Liver (tissue), 9 donors: ENCODE measurements around the gene CHAF1B. TPM values are rescaled to one million over a fixed set of nuclear protein-coding genes. Genes with fewer than 3 reads are reported as not detected.

ENCODE experiments used
- DNase-seq: peaks from one replicate; pipeline ENCODE4 v3.0.0-alpha.2; 2017; ENCODE audit warnings: low spot score
- H3K27ac ChIP-seq, 2 donors: one replicate each; pipeline ENCODE4 v1.7.0; 2013; ENCODE audit warnings: inconsistent platforms in 2 of 2, low read length in 2 of 2, control low read depth in 1 of 2, low read depth in 1 of 2, mild to moderate bottlenecking in 1 of 2
- H3K27me3 ChIP-seq, 4 donors: one replicate each; pipeline versions ENCODE4 v1.6.1 to v1.7.0; 2013; ENCODE audit warnings: low read length in 3 of 4, inconsistent platforms in 1 of 4, mild to moderate bottlenecking in 1 of 4, moderate library complexity in 1 of 4; ENCODE audit not compliant: control insufficient read depth in 4 of 4, insufficient read depth in 4 of 4
- H3K36me3 ChIP-seq, 4 donors: one replicate each; pipeline versions ENCODE4 v1.6.1 to v1.7.0; 2013; ENCODE audit warnings: low read length in 3 of 4, mild to moderate bottlenecking in 3 of 4, low read depth in 1 of 4, moderate library complexity in 1 of 4; ENCODE audit not compliant: control insufficient read depth in 4 of 4, insufficient read depth in 3 of 4
- H3K4me1 ChIP-seq, 4 donors: one replicate each; pipeline versions ENCODE4 v1.6.1 to v1.7.0; 2013; ENCODE audit warnings: low read length in 3 of 4, mild to moderate bottlenecking in 3 of 4, moderate library complexity in 1 of 4; ENCODE audit not compliant: control insufficient read depth in 4 of 4, insufficient read depth in 4 of 4
- H3K4me3 ChIP-seq, 3 donors: one replicate each; pipeline versions ENCODE4 v1.6.1 to v1.7.0; 2013; ENCODE audit warnings: low read length in 3 of 3, control low read depth in 1 of 3, low read depth in 1 of 3, mild to moderate bottlenecking in 1 of 3
- H3K9ac ChIP-seq, 2 donors: one replicate each; pipeline ENCODE4 v1.7.0; 2013; ENCODE audit warnings: low read length in 2 of 2, mild to moderate bottlenecking in 2 of 2, moderate library complexity in 2 of 2, control low read depth in 1 of 2, low read depth in 1 of 2
- H3K9me3 ChIP-seq, 4 donors: one replicate each; pipeline versions ENCODE4 v1.6.1 to v1.7.0; 2013; ENCODE audit warnings: low read length in 3 of 4; ENCODE audit not compliant: control insufficient read depth in 4 of 4
- ATF3 ChIP-seq: IDR thresholded peaks from 2 replicates; pipeline ENCODE4 v1.6.1; 2016; ENCODE audit warnings: antibody characterized with exemption
- EGR1 ChIP-seq, 2 donors: IDR thresholded peaks; 2 replicates each; pipeline ENCODE4 v1.6.1; 2016 to 2018; ENCODE audit warnings: antibody characterized with exemption in 2 of 2, low read depth in 2 of 2
- FOXA1 ChIP-seq: IDR thresholded peaks from 2 replicates; pipeline ENCODE4 v1.6.1; 2016; ENCODE audit warnings: antibody characterized with exemption
- GABPA ChIP-seq, 2 donors: IDR thresholded peaks in 1 of 2; conservative IDR thresholded peaks in 1 of 2; 2 replicates each; pipeline ENCODE4 v1.6.1; 2016; ENCODE audit warnings: antibody characterized with exemption in 2 of 2, mild to moderate bottlenecking in 1 of 2, moderate library complexity in 1 of 2
- HNF4G ChIP-seq: IDR thresholded peaks from 2 replicates; pipeline ENCODE4 v1.6.1; 2016; ENCODE audit warnings: antibody characterized with exemption
- JUND ChIP-seq, 2 donors: IDR thresholded peaks; 2 replicates each; pipeline ENCODE4 v1.6.1; 2016; ENCODE audit warnings: antibody characterized with exemption in 2 of 2
- MAX ChIP-seq: IDR thresholded peaks from 2 replicates; pipeline ENCODE4 v1.6.1; 2016; ENCODE audit warnings: antibody characterized with exemption
- NR2F2 ChIP-seq: IDR thresholded peaks from 2 replicates; pipeline ENCODE4 v1.6.1; 2016; ENCODE audit warnings: antibody characterized with exemption
- RAD21 ChIP-seq, 2 donors: IDR thresholded peaks; 2 replicates each; pipeline ENCODE4 v1.6.1; 2016; ENCODE audit warnings: antibody characterized with exemption in 2 of 2, mild to moderate bottlenecking in 2 of 2
- RXRA ChIP-seq, 2 donors: IDR thresholded peaks; 2 replicates each; pipeline ENCODE4 v1.6.1; 2017 to 2018; ENCODE audit warnings: antibody characterized with exemption in 2 of 2, mild to moderate bottlenecking in 1 of 2
- YY1 ChIP-seq: IDR thresholded peaks from 2 replicates; pipeline ENCODE4 v1.6.1; 2016; ENCODE audit warnings: antibody characterized with exemption, mild to moderate bottlenecking
- ZBTB33 ChIP-seq: IDR thresholded peaks from 2 replicates; pipeline ENCODE4 v1.6.1; 2016; ENCODE audit warnings: antibody characterized with exemption
- WGBS: extraction: QIAGEN DNeasy Blood & Tissue Kit; methylation state at CpG from one replicate; pipeline ENCODE4 v1.1.7; 2013; 5-methylcytosine and 5-hydroxymethylcytosine counted together
- polyA plus RNA-seq, 2 donors: library from polyadenylated mRNA; stranded (reverse) in 1 of 2; unstranded in 1 of 2; fragments of 200-250 nt in 1 of 2; fragments of >200 nt in 1 of 2; fragmentation: Nextera tagmentation in 1 of 2; extraction: Ambion mirVana in 1 of 2; gene quantifications; one replicate each; pipeline versions ENCODE4 v1.2.1 to v1.2.3, GENCODE V29; 2013 to 2015
- total RNA-seq, 2 donors: library from RNA; depleted of rRNA; stranded (reverse); fragments of >200 nt; gene quantifications; one replicate each; pipeline ENCODE4 v1.2.3, GENCODE V29; 2014
- TF ChIP-seq, protein P1 (sequence below): IDR thresholded peaks from 2 replicates; pipeline ENCODE4 v1.6.1; 2016; ENCODE audit warnings: antibody characterized with exemption, mild to moderate bottlenecking
- TF ChIP-seq, protein P2 (sequence below): fragments of 150-350 bp; IDR thresholded peaks from 2 replicates; pipeline ENCODE4 v1.5.1; 2017; ENCODE audit warnings: improper control_type of control experiment, low read depth, low read length; ENCODE audit not compliant: missing input control
- donor health status: healthy.
- donor health status: healthy.
- donor health status: healthy.
- donor health status: healthy.
- donor health status: healthy.

CHAF1B gene
- total and polyA plus RNA-seq, 4 donors: 0.33 to 2.7 (median 0.49) TPM

- Histone ChIP-seq H3K9me3 (no peaks in the 10 kb centered on the region), H3K9ac (no peak overlapping the region), H3K27ac (no peak overlapping the region), H3K36me3 (no peaks in the 10 kb centered on the region), H3K27me3 (no peaks in the 10 kb centered on the region), H3K4me3 (no peak overlapping the region), H3K4me1 (peaks cover 0 to 11% (median 3%) of the 10 kb centered on the region in 4 donors)
- TF ChIP-seq GABPA (IDR thresholded peaks at IDR 0.05 in 1 of 2, conservative IDR thresholded peaks at IDR 0.05 in 1 of 2): no peak
- TF ChIP-seq YY1: no peak
- no peak for TF ChIP-seq JUND (IDR thresholded peaks at IDR 0.05)
- no peak for TF ChIP-seq EGR1 (IDR thresholded peaks at IDR 0.05; ENCODE audit: low read depth in 2 of 2)
- TF ChIP-seq NR2F2: no peak
- TF ChIP-seq, protein P1, sequence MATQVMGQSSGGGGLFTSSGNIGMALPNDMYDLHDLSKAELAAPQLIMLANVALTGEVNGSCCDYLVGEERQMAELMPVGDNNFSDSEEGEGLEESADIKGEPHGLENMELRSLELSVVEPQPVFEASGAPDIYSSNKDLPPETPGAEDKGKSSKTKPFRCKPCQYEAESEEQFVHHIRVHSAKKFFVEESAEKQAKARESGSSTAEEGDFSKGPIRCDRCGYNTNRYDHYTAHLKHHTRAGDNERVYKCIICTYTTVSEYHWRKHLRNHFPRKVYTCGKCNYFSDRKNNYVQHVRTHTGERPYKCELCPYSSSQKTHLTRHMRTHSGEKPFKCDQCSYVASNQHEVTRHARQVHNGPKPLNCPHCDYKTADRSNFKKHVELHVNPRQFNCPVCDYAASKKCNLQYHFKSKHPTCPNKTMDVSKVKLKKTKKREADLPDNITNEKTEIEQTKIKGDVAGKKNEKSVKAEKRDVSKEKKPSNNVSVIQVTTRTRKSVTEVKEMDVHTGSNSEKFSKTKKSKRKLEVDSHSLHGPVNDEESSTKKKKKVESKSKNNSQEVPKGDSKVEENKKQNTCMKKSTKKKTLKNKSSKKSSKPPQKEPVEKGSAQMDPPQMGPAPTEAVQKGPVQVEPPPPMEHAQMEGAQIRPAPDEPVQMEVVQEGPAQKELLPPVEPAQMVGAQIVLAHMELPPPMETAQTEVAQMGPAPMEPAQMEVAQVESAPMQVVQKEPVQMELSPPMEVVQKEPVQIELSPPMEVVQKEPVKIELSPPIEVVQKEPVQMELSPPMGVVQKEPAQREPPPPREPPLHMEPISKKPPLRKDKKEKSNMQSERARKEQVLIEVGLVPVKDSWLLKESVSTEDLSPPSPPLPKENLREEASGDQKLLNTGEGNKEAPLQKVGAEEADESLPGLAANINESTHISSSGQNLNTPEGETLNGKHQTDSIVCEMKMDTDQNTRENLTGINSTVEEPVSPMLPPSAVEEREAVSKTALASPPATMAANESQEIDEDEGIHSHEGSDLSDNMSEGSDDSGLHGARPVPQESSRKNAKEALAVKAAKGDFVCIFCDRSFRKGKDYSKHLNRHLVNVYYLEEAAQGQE: no peak
- no peak for TF ChIP-seq ZBTB33
- TF ChIP-seq ATF3: no peak
- TF ChIP-seq, protein P2, sequence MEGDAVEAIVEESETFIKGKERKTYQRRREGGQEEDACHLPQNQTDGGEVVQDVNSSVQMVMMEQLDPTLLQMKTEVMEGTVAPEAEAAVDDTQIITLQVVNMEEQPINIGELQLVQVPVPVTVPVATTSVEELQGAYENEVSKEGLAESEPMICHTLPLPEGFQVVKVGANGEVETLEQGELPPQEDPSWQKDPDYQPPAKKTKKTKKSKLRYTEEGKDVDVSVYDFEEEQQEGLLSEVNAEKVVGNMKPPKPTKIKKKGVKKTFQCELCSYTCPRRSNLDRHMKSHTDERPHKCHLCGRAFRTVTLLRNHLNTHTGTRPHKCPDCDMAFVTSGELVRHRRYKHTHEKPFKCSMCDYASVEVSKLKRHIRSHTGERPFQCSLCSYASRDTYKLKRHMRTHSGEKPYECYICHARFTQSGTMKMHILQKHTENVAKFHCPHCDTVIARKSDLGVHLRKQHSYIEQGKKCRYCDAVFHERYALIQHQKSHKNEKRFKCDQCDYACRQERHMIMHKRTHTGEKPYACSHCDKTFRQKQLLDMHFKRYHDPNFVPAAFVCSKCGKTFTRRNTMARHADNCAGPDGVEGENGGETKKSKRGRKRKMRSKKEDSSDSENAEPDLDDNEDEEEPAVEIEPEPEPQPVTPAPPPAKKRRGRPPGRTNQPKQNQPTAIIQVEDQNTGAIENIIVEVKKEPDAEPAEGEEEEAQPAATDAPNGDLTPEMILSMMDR: no peak
- no peak for TF ChIP-seq RXRA (IDR thresholded peaks at IDR 0.05)
- TF ChIP-seq FOXA1: no peak
- TF ChIP-seq RAD21 (IDR thresholded peaks at IDR 0.05): no peak
- TF ChIP-seq MAX: no peak
- TF ChIP-seq HNF4G: no peak
- no peak for DNase-seq
- WGBS: 95% methylated on average over 18 of the region's 18 CpGs
These were observed 35.6 kb downstream of the CHAF1B start for GRCh38 chr21:36420571-36421339.
